IMR-90 (cell line): ENCODE results near the gene HNMT. TPM values are rescaled to one million over a fixed set of nuclear protein-coding genes. Genes with fewer than 3 reads are reported as not detected.
A peak's percentile ranks its signal among the peaks of the same experiment; 100 is the strongest.

Source experiments
- ATAC-seq: fragments of 200-7000 bp; cut with Tn5 transposase; 2 replicates; pipeline ENCODE4 v1.9.1; 2020; ENCODE audit warnings: low read depth, mild to moderate bottlenecking, moderate library complexity
- BruUV-seq: library from RNA; stranded (reverse); fragments of 400-500 nt; replicated peaks from 2 replicates; lab custom pipeline; 2021; lab: Mats Ljungman, UMichigan
- CTCF ChIA-PET: fragments of 300-600 bp; formaldehyde crosslinking; extraction: SDS; loops from one replicate; lab custom pipeline; 2021; ENCODE audit warnings: antibody characterized with exemption; lab: Yijun Ruan, JAX
- POLR2A ChIA-PET: fragments of 300-600 bp; sonication (Branson Sonifier 250); formaldehyde crosslinking; loops from one replicate; lab custom pipeline; 2022; ENCODE audit warnings: antibody characterized with exemption; ENCODE audit not compliant: unreplicated experiment; lab: Charles Lee
- DNase-seq: peaks from one replicate; pipeline ENCODE4 v3.0.0; 2013
- H2AFZ ChIP-seq: replicated peaks from 2 replicates; pipeline ENCODE3; 2013; ENCODE audit warnings: low read length, mild to moderate bottlenecking; ENCODE audit not compliant: poor library complexity
- H2AK5ac ChIP-seq: 2 replicates; pipeline ENCODE4 v1.6.1; 2013; ENCODE audit warnings: low read depth, low read length, inconsistent platforms
- H2AK9ac ChIP-seq: replicated peaks from 2 replicates; pipeline ENCODE3; 2013; ENCODE audit warnings: mild to moderate bottlenecking, low read depth, low read length, moderate library complexity; ENCODE audit not compliant: poor library complexity
- H2BK120ac ChIP-seq: 2 replicates; pipeline ENCODE4 v1.6.1; 2013; ENCODE audit warnings: low read depth, low read length, inconsistent platforms
- H2BK15ac ChIP-seq: 3 replicates; pipeline ENCODE4 v1.6.1; 2013; ENCODE audit warnings: low read depth, low read length, inconsistent platforms
- H2BK20ac ChIP-seq: 2 replicates; pipeline ENCODE4 v1.6.1; 2013; ENCODE audit warnings: low read depth, mild to moderate bottlenecking, inconsistent platforms, low read length, moderate library complexity
- H2BK5ac ChIP-seq: 2 replicates; pipeline ENCODE4 v1.6.1; 2013; ENCODE audit warnings: mild to moderate bottlenecking, low read depth, low read length, inconsistent platforms; ENCODE audit not compliant: poor library complexity, severe bottlenecking
- H3K14ac ChIP-seq: replicated peaks from 2 replicates; pipeline ENCODE4 v1.6.1; 2013; ENCODE audit warnings: low read depth, low read length, inconsistent platforms
- H3K18ac ChIP-seq: 2 replicates; pipeline ENCODE4 v1.6.1; 2013; ENCODE audit warnings: low read depth, low read length, control low read depth
- H3K23ac ChIP-seq: 2 replicates; pipeline ENCODE4 v1.6.1; 2013; ENCODE audit warnings: low read depth, low read length, inconsistent platforms
- H3K27ac ChIP-seq: 2 replicates; pipeline ENCODE4 v1.5.1; 2013; ENCODE audit warnings: mild to moderate bottlenecking, control low read depth, low read length; ENCODE audit not compliant: insufficient read depth
- H3K27me3 ChIP-seq: 2 replicates; pipeline ENCODE4 v1.6.1; 2013; ENCODE audit warnings: low read length; ENCODE audit not compliant: control insufficient read depth, insufficient read depth
- H3K36me3 ChIP-seq: 2 replicates; pipeline ENCODE4 v1.6.1; 2013; ENCODE audit warnings: low read length, mixed read lengths; ENCODE audit not compliant: control insufficient read depth, insufficient read depth
- H3K4ac ChIP-seq: 2 replicates; pipeline ENCODE4 v1.6.1; 2013; ENCODE audit warnings: low read depth, low read length, inconsistent platforms
- H3K4me1 ChIP-seq: 2 replicates; pipeline ENCODE4 v1.6.1; 2013; ENCODE audit warnings: low read length, mixed read lengths; ENCODE audit not compliant: control insufficient read depth, insufficient read depth
- H3K4me2 ChIP-seq: 2 replicates; pipeline ENCODE4 v1.6.1; 2013; ENCODE audit warnings: low read depth, mild to moderate bottlenecking, control low read depth, low read length, moderate library complexity
- H3K4me3 ChIP-seq: 2 replicates; pipeline ENCODE4 v1.5.1; 2013; ENCODE audit warnings: low read depth, mild to moderate bottlenecking, control low read depth, low read length, moderate library complexity; ENCODE audit not compliant: insufficient read depth
- H3K56ac ChIP-seq: 2 replicates; pipeline ENCODE4 v1.6.1; 2013; ENCODE audit warnings: low read length, inconsistent platforms; ENCODE audit not compliant: insufficient read depth; ENCODE audit errors: extremely low read depth
- H3K79me1 ChIP-seq, 2 experiments: 2 replicates each; pipeline ENCODE4 v1.6.1; 2013; ENCODE audit warnings: low read length in 2 of 2, inconsistent platforms in 1 of 2, low read depth in 1 of 2
- H3K9ac ChIP-seq: 2 replicates; pipeline ENCODE4 v1.6.1; 2013; ENCODE audit warnings: low read depth, low read length, control low read depth
- H3K9me1 ChIP-seq: 2 replicates; pipeline ENCODE4 v1.6.1; 2013; ENCODE audit warnings: low read length, inconsistent platforms; ENCODE audit not compliant: insufficient read depth
- H3K9me3 ChIP-seq: 2 replicates; pipeline ENCODE4 v1.6.1; 2013; ENCODE audit warnings: low read length; ENCODE audit not compliant: control insufficient read depth, insufficient read depth
- H4K20me1 ChIP-seq: 2 replicates; pipeline ENCODE4 v1.6.1; 2013; ENCODE audit warnings: low read length, inconsistent platforms; ENCODE audit not compliant: insufficient read depth
- H4K5ac ChIP-seq: 2 replicates; pipeline ENCODE4 v1.6.1; 2013; ENCODE audit warnings: mild to moderate bottlenecking, low read depth, low read length, control low read depth
- H4K8ac ChIP-seq, 2 experiments: 2 replicates each; pipeline ENCODE4 v1.6.1; 2013; ENCODE audit warnings: low read depth in 2 of 2, low read length in 2 of 2, control low read depth in 1 of 2, inconsistent platforms in 1 of 2
- H4K91ac ChIP-seq: 2 replicates; pipeline ENCODE4 v1.6.1; 2013; ENCODE audit warnings: low read depth, low read length, inconsistent platforms; ENCODE audit not compliant: insufficient read depth
- BHLHE40 ChIP-seq: fragments of 150-350 bp; IDR thresholded peaks from 2 replicates; pipeline ENCODE4 v1.6.1; 2016; ENCODE audit warnings: mild to moderate bottlenecking, low read depth, low read length
- CEBPB ChIP-seq: IDR thresholded peaks from 2 replicates; pipeline ENCODE4 v1.6.1; 2012; ENCODE audit warnings: low read depth, low read length, improper control_type of control experiment
- CHD1 ChIP-seq: IDR thresholded peaks from 2 replicates; pipeline ENCODE4 v1.6.1; 2012; ENCODE audit warnings: low read depth, low read length, improper control_type of control experiment
- ELK1 ChIP-seq: fragments of 150-350 bp; IDR thresholded peaks from 2 replicates; pipeline ENCODE4 v1.6.1; 2016; ENCODE audit warnings: low read depth, mild to moderate bottlenecking, low read length, moderate library complexity, borderline replicate concordance
- FOS ChIP-seq: fragments of 150-350 bp; IDR thresholded peaks from 2 replicates; pipeline ENCODE4 v1.6.1; 2016; ENCODE audit warnings: low read depth, low read length
- MXI1 ChIP-seq: IDR thresholded peaks from 2 replicates; pipeline ENCODE4 v1.6.1; 2012; ENCODE audit warnings: low read depth, mild to moderate bottlenecking, low read length, moderate library complexity, borderline replicate concordance
- NFE2L2 ChIP-seq: fragments of 150-350 bp; IDR thresholded peaks from 2 replicates; pipeline ENCODE4 v1.6.1; 2016; ENCODE audit warnings: low read depth, mild to moderate bottlenecking, low read length
- POLR2A ChIP-seq: IDR thresholded peaks from 2 replicates; pipeline ENCODE4 v1.6.1; 2012; ENCODE audit warnings: mild to moderate bottlenecking, low read depth, low read length
- RCOR1 ChIP-seq: IDR thresholded peaks from 2 replicates; pipeline ENCODE4 v1.6.1; 2012; ENCODE audit warnings: mild to moderate bottlenecking, low read length, improper control_type of control experiment; ENCODE audit not compliant: insufficient replicate concordance
- RFX5 ChIP-seq: IDR thresholded peaks from 2 replicates; pipeline ENCODE4 v1.8.0; 2012; ENCODE audit warnings: low read depth, mild to moderate bottlenecking, low read length, moderate library complexity
- USF2 ChIP-seq: fragments of 150-350 bp; IDR thresholded peaks from 2 replicates; pipeline ENCODE4 v1.6.1; 2017; ENCODE audit warnings: mild to moderate bottlenecking, antibody characterized with exemption, low read length, low read depth
- WGBS, 2 experiments: methylation state at CpG; one replicate each; pipeline versions ENCODE4 v1.1.5 to v1.1.7; 2013; ENCODE audit warnings: missing lambda C conversion rate in 2 of 2; ENCODE audit not compliant: insufficient read length in 1 of 2; ENCODE audit errors: extremely low coverage in 2 of 2; 5-methylcytosine and 5-hydroxymethylcytosine counted together
- dilution Hi-C: fragments of 300-500 bp; cut with HindIII; formaldehyde crosslinking; loops from one replicate; pipeline ENCODE4 v1.14.3; 2018; ENCODE audit warnings: low sequenced_read_pairs; ENCODE audit not compliant: unreplicated experiment
- in situ Hi-C: fragments of 300-500 bp; cut with MboI; formaldehyde crosslinking; loops from 3 replicates; pipeline ENCODE4 v1.14.3; 2019; ENCODE audit warnings: low sequenced_read_pairs, inconsistent platforms, mixed read lengths
- intact Hi-C: fragments of 100-400 bp; cut with micrococcal nuclease; formaldehyde crosslinking; loops from 2 replicates; pipeline ENCODE4 v1.10.0; 2022
- polyA plus RNA-seq, 3 experiments: library from polyadenylated mRNA; depleted of rRNA; stranded (reverse); fragments of >200 nt; gene quantifications; 2 replicates each; pipeline ENCODE4 v1.2.3, GENCODE V29; 2012; ENCODE audit warnings: low replicate concordance in 1 of 3
- total RNA-seq: library from RNA; depleted of rRNA; stranded (reverse); fragments of >200 nt; gene quantifications from 2 replicates; pipeline ENCODE4 v1.2.3, GENCODE V29; 2012

Gene HNMT
- total and polyA plus RNA-seq, 2 of the 4 experiments (the other 2 are of a cell fraction): 6.4 to 14.2 TPM

DNA sequence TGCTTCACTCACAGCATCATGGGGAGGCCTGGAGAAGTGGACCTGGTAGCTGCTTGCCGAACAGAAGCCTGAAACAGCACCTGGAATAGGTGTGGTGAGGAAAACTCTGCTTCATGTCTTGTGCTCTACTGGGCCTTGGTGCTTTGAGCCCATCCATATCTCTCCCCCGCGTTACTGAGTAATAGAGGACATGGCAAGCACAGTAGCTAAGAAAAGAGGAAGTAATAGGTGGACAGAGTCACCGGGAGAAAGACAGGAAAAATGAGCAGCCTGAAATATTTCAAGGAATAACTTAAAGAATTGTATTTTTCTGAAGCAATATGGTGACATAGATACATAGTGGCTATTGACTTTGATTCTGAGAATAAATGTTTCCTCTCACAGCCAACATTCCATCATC lies 14.0 kb upstream of the HNMT start:
- H3K27me3 ChIP-seq: no peaks in the 10 kb centered on the region; the same call in 1 of the 2 replicates
- H2AFZ ChIP-seq: no peak overlapping the region
- H3K4me2 ChIP-seq: no peak overlapping the region
- H3K27ac ChIP-seq: no peak overlapping the region
- H3K9ac ChIP-seq: no peak overlapping the region
- no peak for TF ChIP-seq MXI1
- TF ChIP-seq BHLHE40: no peak
- no peak for TF ChIP-seq CEBPB
- TF ChIP-seq RFX5: no peak
- TF ChIP-seq FOS: no peak
- TF ChIP-seq POLR2A: no peak
- TF ChIP-seq NFE2L2: no peak
- no peak for TF ChIP-seq ELK1
- no peak for TF ChIP-seq RCOR1
- TF ChIP-seq CHD1: no peak
- no peak for TF ChIP-seq USF2
- ATAC-seq: no peak
- WGBS, 2 experiments: no CpG with 5 or more reads among the region's 4 CpGs
- no peak overlapping the region for H4K91ac ChIP-seq
- no peaks in the 10 kb centered on the region for H3K36me3 ChIP-seq
- no TSS peak for BruUV-seq
- no peak overlapping the region for H4K5ac ChIP-seq
- no peak overlapping the region for H3K56ac ChIP-seq
- H3K79me1 ChIP-seq: no peaks in the 10 kb centered on the region
- H2AK9ac ChIP-seq: no peak overlapping the region
- H3K23ac ChIP-seq: no peak overlapping the region
- no peak overlapping the region for H3K4me3 ChIP-seq
- DNase-seq: no peak
- ChIA-PET CTCF (interaction anchor here (1.7 kb wide), 1 partner anchor 837 kb away, joined by 3 read pairs; no protein-coding TSS in a partner anchor), POLR2A (no interaction called here)
- no peak overlapping the region; the same call in 1 of the 2 replicates for H3K4ac ChIP-seq
- dilution Hi-C loops (no loop called here), intact Hi-C loops (no loop called here), in situ Hi-C loops (loop anchor here (10.0 kb wide), 1 partner anchor 325 kb away; no protein-coding TSS in a partner anchor)
- no peak overlapping the region for H2BK15ac ChIP-seq
- 0 out of 2 replicates have a peak overlapping the region, but pooled peaks have one; percentile 23 for H2AK5ac ChIP-seq
- no peak overlapping the region for H4K8ac ChIP-seq
- no peaks in the 10 kb centered on the region for H4K20me1 ChIP-seq
- no peak overlapping the region for H3K14ac ChIP-seq
- no peaks in the 10 kb centered on the region for H3K4me1 ChIP-seq
- no peak overlapping the region; the same call in 1 of the 2 replicates for H2BK120ac ChIP-seq
- H3K18ac ChIP-seq: no peak overlapping the region
- no peaks in the 10 kb centered on the region for H3K9me1 ChIP-seq
- no peaks in the 10 kb centered on the region for H3K9me3 ChIP-seq
- H2BK5ac ChIP-seq: no peak overlapping the region
- no peak overlapping the region for H2BK20ac ChIP-seq
